Ovary (tissue), 9 donors: Measurements from ENCODE around the gene CHP1. TPM values are rescaled to one million over a fixed set of nuclear protein-coding genes. Genes with fewer than 3 reads are reported as not detected.
"Not testable (repeated sequence)": the region's sequence is repeated elsewhere in the genome, so short reads cannot be mapped to it uniquely, and the experiment has no call there.

Source experiments
- DNase-seq, 5 donors: peaks; one replicate each; pipeline ENCODE4 v3.0.0-alpha.2; 2019 to 2020
- H3K27ac ChIP-seq, 2 donors: fragments of 200-600 bp; one replicate each; pipeline versions ENCODE4 v1.5.1 to v1.8.0; 2019 to 2022
- H3K27me3 ChIP-seq: fragments of 200-600 bp; one replicate; pipeline ENCODE4 v1.8.0; 2022
- H3K36me3 ChIP-seq: fragments of 200-600 bp; sonication (generic); one replicate; pipeline ENCODE4 v1.5.1; 2019
- H3K4me1 ChIP-seq: one replicate; pipeline ENCODE4 v1.8.1; 2013; ENCODE audit warnings: mild to moderate bottlenecking, moderate library complexity; ENCODE audit not compliant: insufficient read depth
- H3K4me3 ChIP-seq: fragments of 200-600 bp; sonication (generic); one replicate; pipeline ENCODE4 v1.5.1; 2017
- H3K9me3 ChIP-seq, 2 donors: fragments of 200-600 bp in 1 of 2; sonication (generic) in 1 of 2; one replicate each; pipeline versions ENCODE4 v1.5.1 to v1.8.1; 2013 to 2019; ENCODE audit warnings: mild to moderate bottlenecking in 1 of 2, moderate library complexity in 1 of 2
- CTCF ChIP-seq, 3 donors: fragments of 450-650 bp in 2 of 3; fragments of 200-600 bp in 1 of 3; IDR thresholded peaks; one replicate each; pipeline versions ENCODE4 v1.5.1 to v1.8.0; 2016 to 2022; ENCODE audit warnings: antibody characterized with exemption in 3 of 3, mild to moderate bottlenecking in 1 of 3
- EP300 ChIP-seq: sonication (generic); formaldehyde crosslinking; IDR thresholded peaks from one replicate; pipeline ENCODE4 v1.6.1; 2017; ENCODE audit warnings: antibody characterized with exemption
- POLR2A ChIP-seq: fragments of 450-650 bp; IDR thresholded peaks from one replicate; pipeline ENCODE4 v1.6.1; 2017; ENCODE audit warnings: antibody characterized with exemption, mild to moderate bottlenecking, moderate library complexity
- WGBS, 3 donors: extraction: QIAGEN DNeasy Blood & Tissue Kit in 1 of 3; methylation state at CpG; one replicate each; pipeline versions ENCODE4 v1.1.5 to v1.1.7; 2013 to 2017; 5-methylcytosine and 5-hydroxymethylcytosine counted together
- intact Hi-C, 4 donors: fragments of 100-400 bp; cut with DNase I; formaldehyde crosslinking; loops; one replicate each; pipeline versions ENCODE4 v1.11.0 to v1.15.1; 2022 to 2023
- polyA plus RNA-seq, 2 donors: library from polyadenylated mRNA; stranded (reverse); fragments of 200-250 nt in 1 of 2; fragments of 350-450 nt in 1 of 2; fragmentation: Illumina TruSeq in 1 of 2; extraction: RNeasy Lipid Tissue Mini Kit (QIAGEN cat#74804) in 1 of 2; gene quantifications; one replicate each; pipeline ENCODE4 v1.2.3, GENCODE V29; 2013 to 2014
- total RNA-seq, 7 donors: library from RNA; depleted of rRNA in 2 of 7; stranded (reverse); fragments of >200 nt in 2 of 7; fragmentation: NEBNext Ultra II Directional in 3 of 7; extraction: Animal tissue kit (Norgen Biotek cat#: 25700) in 3 of 7; gene quantifications; one replicate each; pipeline versions ENCODE4 v1.1.0 to v1.2.4, GENCODE V29; 2016 to 2023
- donor health status: DM: no; HTN: no; CAD: no; lungs with moderate emphysema.
- donor health status: DM: no; HTN: no; CAD: no.
- donor health status: Bipolar disorder and iron deficiency.
- donor health status: DM: yes; HTN: yes; CAD: no.
- donor health status: DM: no; HTN: no; CAD: no.
- donor health status: DM: yes; HTN: yes; CAD: no.

CHP1 gene
- total and polyA plus RNA-seq, 9 donors, result 24.8 to 84.6 (median 59.5) TPM

- intact Hi-C loops, result no loop called here
- Histone ChIP-seq H3K4me1 (no peaks in the 10 kb centered on the region), H3K27ac (no peak overlapping the region), H3K9me3 (no peaks in the 10 kb centered on the region), H3K36me3 (no peaks in the 10 kb centered on the region), H3K4me3 (no peak overlapping the region), H3K27me3 (no peaks in the 10 kb centered on the region)
- 35 to 60% (median 49%) methylated on average over 3 of the region's 3 CpGs for WGBS, 3 donors
- DNase-seq, result no peak
- TF ChIP-seq CTCF (IDR thresholded peaks at IDR 0.05) (no peak), POLR2A (no peak), EP300 (no peak)
Measured at GRCh38 chr15:41258750-41259471, 27.8 kb downstream of the CHP1 start.

DNA sequence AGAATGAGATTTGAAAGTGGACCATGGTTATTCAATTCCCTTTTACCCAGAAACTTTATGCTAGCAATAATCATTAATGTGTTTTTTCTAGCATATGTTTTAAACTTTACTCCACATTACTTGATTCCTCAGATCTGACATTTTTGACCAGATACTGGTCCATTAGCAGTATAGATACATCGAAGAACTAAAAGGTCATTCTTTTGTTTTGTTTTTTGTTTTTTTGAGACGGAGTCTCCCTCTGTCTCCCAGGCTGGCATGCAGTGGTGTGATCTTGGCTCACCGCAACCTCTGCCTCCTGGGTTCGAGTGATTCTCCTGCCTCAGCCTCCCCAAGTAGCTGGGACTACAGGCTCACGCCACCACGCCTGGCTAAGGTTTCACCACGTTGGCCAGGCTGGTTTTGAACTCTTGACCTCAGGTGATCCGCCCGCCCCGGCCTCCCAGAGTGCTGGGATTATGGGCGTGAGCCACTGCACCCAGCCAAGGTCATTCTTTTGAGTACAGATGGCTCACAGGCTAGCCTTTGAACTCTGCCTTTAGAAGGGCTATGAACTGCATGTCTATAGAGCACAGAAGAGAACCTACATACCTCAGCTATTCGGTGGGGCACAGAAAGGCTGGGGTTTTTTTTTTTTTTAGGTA is 28.6 kb downstream of the CHP1 start:
- DNase-seq, result no peak
- no peak for TF ChIP-seq POLR2A
- TF ChIP-seq CTCF (IDR thresholded peaks at IDR 0.05), result no peak
- no peak for TF ChIP-seq EP300
- intact Hi-C loops, result no loop called here

GRCh38 chr15:41260924-41261323 is 29.9 kb downstream of the CHP1 start:
- WGBS, 3 donors, result 96 to 98% (median 96%) methylated on average over 7 of the region's 7 CpGs
- H3K9me3 ChIP-seq, H3K27me3 ChIP-seq, intact Hi-C loops, H3K4me1 ChIP-seq, H3K4me3 ChIP-seq, H3K27ac ChIP-seq, H3K36me3 ChIP-seq, DNase-seq: not testable (repeated sequence)

More for the DNA sequence above, 28.6 kb downstream of the CHP1 start:
- no peak overlapping the region for H3K4me3 ChIP-seq
- no peaks in the 10 kb centered on the region for H3K27me3 ChIP-seq
- 79 to 91% (median 86%) methylated on average over 12 of the region's 12 CpGs for WGBS, 3 donors
- no peaks in the 10 kb centered on the region for H3K36me3 ChIP-seq
- no peaks in the 10 kb centered on the region for H3K9me3 ChIP-seq
- no peaks in the 10 kb centered on the region for H3K4me1 ChIP-seq
- H3K27ac ChIP-seq, result no peak overlapping the region

DNA sequence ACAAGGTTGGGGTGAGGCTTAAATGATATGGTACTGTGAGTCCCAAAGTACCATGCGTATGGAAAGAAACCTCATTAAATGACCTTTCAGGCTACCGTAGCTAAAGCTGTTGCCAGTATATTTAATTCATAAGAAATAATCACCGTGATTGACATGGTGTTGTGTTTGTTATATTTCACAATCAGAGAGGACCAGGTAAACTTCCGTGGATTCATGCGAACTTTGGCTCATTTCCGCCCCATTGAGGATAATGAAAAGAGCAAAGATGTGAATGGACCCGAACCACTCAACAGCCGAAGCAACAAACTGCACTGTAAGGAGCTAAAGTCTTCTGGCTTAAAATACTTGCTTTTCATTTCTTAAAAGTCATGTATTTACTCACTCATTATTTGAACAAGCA is 31.5 kb downstream of the CHP1 start:
- no peak overlapping the region for H3K4me3 ChIP-seq
- WGBS, 3 donors, result 96 to 97% (median 96%) methylated on average over 8 of the region's 8 CpGs
- DNase-seq, result no peak
- H3K27me3 ChIP-seq, result no peaks in the 10 kb centered on the region
- TF ChIP-seq CTCF (IDR thresholded peaks at IDR 0.05) (no peak), EP300 (no peak), POLR2A (no peak)
- no peaks in the 10 kb centered on the region for H3K4me1 ChIP-seq
- intact Hi-C loops, result no loop called here
- H3K36me3 ChIP-seq, result no peaks in the 10 kb centered on the region
- no peak overlapping the region for H3K27ac ChIP-seq
- no peaks in the 10 kb centered on the region for H3K9me3 ChIP-seq

DNA sequence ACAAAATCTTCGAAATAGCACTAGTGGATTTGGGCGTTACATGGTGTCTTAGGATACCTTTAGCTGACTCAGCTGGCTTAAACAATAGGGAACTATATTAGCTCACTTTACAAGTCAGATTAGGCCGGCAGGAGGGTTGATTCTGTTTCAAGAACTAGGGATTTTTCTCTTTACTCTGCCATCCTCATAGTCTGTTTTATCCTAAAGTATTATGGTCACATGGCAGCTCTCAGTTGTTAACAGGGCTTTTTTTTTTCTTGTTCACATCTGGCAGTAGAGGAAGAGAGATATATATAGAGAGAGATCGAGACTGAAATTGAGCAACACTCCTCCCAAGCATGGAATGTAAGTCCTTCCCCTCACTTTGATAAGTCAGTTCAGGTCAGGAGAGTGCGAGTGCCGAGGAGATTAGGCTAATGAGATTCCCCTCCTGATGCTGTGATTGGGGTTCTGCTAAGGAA is 32.9 kb downstream of the CHP1 start:
- no peak for DNase-seq
- intact Hi-C loops, result no loop called here
- H3K27ac ChIP-seq, result no peak overlapping the region
- H3K36me3 ChIP-seq, result no peaks in the 10 kb centered on the region
- TF ChIP-seq EP300, result no peak
- no peak for TF ChIP-seq POLR2A
- no peak for TF ChIP-seq CTCF (IDR thresholded peaks at IDR 0.05)
- H3K27me3 ChIP-seq, result no peaks in the 10 kb centered on the region
- H3K4me3 ChIP-seq, result no peak overlapping the region
- 42 to 55% (median 50%) methylated on average over 6 of the region's 6 CpGs for WGBS, 3 donors
- H3K9me3 ChIP-seq, result no peaks in the 10 kb centered on the region
- no peaks in the 10 kb centered on the region for H3K4me1 ChIP-seq
